NOMO-1 (cell line): ENCODE data around the gene CYP21A2.
"Not testable (repeated sequence)": the region's sequence is repeated elsewhere in the genome, so short reads cannot be mapped to it uniquely, and the experiment has no call there.

ENCODE experiments used
- DNase-seq, 2 experiments: peaks; one replicate each; lab custom pipeline; 2025; ENCODE audit not compliant: unreplicated experiment in 2 of 2; lab: John Stamatoyannopoulos, UW

CYP21A2 gene

DNA sequence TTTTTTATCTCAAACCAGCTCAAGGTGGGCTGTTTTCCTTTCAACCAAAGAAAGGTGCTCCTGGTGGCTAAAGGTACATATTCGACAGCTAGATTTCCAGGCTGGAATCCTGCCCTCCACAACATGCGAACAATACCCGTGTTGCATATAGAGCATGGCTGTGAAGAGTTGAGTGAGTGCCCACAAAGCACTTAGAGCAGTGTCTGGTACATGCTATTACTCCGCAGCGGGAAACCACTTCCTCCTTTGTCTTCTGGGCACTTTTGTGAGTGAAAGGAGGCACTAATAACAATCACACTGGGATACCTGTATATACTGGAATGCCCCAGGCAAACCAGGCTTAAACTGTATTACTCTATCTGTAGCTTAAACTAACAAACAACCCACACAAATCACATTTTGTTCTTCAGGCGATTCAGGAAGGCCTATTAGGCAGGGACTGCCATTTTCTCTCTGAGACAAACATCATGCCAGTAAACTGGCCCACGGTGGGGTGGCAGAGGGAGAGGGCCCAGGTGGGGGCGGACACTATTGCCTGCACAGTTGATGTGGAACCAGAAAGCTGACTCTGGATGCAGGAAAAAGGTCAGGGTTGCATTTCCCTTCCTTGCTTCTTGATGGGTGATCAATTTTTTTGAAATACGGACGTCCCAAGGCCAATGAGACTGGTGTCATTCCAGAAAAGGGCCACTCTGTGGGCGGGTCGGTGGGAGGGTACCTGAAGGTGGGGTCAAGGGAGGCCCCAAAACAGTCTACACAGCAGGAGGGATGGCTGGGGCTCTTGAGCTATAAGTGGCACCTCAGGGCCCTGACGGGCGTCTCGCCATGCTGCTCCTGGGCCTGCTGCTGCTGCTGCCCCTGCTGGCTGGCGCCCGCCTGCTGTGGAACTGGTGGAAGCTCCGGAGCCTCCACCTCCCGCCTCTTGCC, at the start of gene CYP21A2:
Gene CYP21A2 (plus strand): TSS at position 818 of the 927 bp plus-strand sequence. CDS start 8 bp downstream, at position 826.
- not testable (repeated sequence) for DNase-seq

GRCh38 chr6:31989363-31989762, 48.9 kb upstream of the CYP21A2 start:
- DNase-seq = not testable (repeated sequence)

DNA sequence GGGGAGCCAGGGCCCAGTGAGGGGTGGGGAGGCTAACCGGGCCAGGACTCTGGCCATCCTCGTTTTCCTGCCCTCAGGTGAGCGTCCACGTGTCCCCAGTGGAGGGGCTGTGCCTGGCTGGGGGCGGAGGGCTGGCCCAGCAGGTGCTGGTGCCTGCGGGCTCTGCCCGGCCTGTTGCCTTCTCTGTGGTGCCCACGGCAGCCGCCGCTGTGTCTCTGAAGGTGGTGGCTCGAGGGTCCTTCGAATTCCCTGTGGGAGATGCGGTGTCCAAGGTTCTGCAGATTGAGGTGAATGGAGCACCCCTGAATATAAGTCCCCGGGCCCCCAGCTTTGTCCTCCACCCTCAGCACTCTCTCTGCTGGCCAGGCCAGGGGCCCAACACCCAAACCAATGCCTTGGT, 43.8 kb upstream of the CYP21A2 start:
- DNase-seq = not testable (repeated sequence)

DNA sequence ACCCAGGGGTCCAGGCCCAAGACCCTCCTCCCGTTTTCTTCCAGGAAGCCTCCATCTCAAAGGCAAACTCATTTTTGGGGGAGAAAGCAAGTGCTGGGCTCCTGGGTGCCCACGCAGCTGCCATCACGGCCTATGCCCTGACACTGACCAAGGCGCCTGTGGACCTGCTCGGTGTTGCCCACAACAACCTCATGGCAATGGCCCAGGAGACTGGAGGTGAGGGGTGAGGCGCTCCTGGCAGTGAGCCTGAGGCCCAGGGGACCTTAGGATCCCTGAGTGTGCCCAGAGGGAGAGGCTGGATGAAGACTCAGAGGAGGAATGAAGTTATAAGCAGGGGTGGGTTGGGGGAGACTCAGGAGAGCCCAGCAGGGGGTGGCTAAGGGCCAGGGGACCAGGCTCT, 41.8 kb upstream of the CYP21A2 start:
- not testable (repeated sequence) for DNase-seq

- not testable (repeated sequence) for DNase-seq
Measured at GRCh38 chr6:32002546-32003268, 35.5 kb upstream of the CYP21A2 start.

DNA sequence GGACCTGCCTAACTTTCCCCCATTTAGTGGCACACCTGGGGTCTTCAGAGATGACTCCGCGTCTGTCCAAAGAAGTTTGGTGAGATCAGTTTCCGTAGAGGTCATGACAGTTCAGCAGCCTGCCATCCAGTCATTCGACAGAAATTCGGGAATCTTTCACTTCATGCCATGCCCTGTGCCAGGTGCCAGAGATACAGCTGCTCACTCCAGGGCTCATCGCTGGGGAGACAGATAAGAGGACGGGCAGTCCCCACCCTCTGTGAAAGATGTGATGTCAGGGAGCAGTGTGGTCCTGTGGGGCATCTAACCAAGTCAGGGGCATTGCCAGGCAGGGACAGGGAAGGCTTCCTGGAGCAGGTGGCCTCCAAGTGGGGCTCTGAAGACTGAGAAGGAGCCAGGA, 34.9 kb upstream of the CYP21A2 start:
- not testable (repeated sequence) for DNase-seq

- DNase-seq = not testable (repeated sequence)
Measured at GRCh38 chr6:32004393-32004792, 33.8 kb upstream of the CYP21A2 start.

DNA sequence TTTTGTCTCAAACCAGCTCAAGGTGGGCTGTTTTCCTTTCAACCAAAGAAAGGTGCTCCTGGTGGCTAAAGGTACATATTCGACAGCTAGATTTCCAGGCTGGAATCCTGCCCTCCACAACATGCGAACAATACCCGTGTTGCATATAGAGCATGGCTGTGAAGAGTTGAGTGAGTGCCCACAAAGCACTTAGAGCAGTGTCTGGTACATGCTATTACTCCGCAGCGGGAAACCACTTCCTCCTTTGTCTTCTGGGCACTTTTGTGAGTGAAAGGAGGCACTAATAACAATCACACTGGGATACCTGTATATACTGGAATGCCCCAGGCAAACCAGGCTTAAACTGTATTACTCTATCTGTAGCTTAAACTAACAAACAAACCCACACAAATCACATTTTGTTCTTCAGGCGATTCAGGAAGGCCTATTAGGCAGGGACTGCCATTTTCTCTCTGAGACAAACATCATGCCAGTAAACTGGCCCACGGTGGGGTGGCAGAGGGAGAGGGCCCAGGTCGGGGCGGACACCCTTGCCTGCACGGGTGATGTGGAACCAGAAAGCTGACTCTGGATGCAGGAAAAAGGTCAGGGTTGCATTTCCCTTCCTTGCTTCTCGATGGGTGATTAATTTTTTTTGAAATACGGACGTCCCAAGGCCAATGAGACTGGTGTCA, 33.2 kb upstream of the CYP21A2 start:
- not testable (repeated sequence) for DNase-seq

- DNase-seq = not testable (repeated sequence)
Measured at GRCh38 chr6:32005538-32005880, 32.7 kb upstream of the CYP21A2 start.

DNA sequence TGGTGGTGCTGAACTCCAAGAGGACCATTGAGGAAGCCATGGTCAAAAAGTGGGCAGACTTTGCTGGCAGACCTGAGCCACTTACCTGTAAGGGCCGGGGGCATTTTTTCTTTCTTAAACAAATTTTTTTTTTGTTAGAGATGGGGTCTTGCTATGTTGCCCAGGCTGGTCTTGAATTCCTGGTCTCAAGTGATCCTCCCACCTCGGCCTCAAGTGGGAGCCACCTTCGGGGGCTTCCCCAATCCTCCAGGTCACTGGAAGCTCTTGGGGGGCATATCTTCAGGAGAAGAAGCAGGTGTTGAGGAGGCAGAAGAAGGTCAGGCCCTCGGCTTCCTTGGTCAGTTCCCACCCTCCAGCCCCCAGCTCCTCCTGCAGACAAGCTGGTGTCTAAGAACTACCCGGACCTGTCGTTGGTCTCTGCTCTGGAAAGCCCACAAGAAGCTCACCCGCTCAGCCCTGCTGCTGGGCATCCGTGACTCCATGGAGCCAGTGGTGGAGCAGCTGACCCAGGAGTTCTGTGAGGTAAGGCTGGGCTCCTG, 32.2 kb upstream of the CYP21A2 start:
- DNase-seq = not testable (repeated sequence)

- DNase-seq = not testable (repeated sequence)
Measured at GRCh38 chr6:32007086-32007485, 31.1 kb upstream of the CYP21A2 start.

GRCh38 chr6:32008037-32008436, 30.2 kb upstream of the CYP21A2 start:
- DNase-seq = not testable (repeated sequence)

DNA sequence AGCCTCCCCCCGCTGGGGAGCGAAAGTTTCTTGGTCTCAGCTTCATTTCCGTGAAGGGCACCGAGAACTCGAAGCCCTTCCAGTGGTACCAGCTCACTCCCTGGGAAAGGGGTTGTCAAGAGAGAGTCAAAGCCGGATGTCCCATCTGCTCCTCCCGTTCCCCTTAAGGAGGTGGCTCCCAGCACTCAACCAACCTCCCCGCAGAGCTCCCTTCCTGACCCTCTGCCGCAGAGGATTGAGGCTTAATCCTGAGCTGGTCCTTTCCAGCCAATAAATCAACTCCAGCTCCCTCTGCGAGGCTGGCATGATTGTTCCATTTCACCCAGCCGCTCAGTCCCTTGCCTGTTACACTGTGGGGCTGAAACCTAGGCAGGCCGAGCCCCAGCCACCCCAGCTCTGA, 29.6 kb upstream of the CYP21A2 start:
- DNase-seq = not testable (repeated sequence)

DNA sequence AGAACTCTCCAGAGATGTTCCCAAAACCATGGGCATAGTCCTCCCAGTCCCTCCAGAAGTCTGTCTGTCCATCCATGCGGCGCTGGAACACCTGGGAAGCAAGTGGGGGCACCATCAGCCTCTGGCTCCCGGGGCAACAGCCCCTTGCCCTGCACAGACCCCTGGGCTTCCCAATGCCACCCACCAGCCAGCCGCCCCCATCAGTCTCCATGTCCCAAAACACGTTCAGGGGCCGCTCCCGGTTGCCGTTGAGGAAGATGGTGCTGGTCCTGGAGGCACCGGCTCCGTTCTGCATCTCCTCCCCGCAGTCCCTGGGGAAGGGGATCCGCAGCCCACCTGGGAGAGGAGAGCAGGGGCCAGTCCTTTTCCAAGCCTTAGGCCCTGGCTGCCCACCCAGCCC, 28.7 kb upstream of the CYP21A2 start:
- not testable (repeated sequence) for DNase-seq

DNA sequence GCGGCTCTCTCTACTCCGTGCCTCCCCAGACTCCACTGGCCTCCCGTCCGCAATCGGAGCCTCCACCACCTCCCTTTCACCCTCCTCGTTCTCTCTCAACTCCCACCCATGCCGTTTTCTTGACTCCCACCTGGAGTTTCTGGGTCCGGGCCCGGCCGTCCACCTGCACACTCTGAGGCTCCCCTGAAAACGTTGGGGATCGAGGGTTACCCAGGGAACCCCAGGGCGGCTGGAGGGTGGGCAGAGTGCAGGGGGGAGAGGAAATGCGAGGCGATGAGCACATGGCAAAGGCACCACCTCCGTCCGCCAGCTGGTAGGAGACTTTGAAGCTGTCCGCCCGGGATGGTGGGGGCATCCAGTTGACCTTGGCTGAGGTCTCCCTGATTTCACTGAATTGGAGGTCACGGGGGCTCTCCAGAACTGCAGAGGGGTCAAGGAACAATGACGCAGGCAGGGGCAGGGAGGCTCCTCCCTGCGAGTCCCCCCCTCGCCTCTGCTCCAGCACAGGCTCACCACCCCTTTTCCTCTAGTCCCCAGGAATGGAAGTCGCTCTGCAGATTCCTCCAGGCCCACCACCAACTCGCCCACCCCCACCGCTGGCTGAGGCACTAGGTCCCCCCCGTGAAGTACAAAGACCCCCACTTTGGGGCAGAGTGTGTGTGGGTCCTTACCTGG, 27.2 kb upstream of the CYP21A2 start:
- not testable (repeated sequence) for DNase-seq

DNA sequence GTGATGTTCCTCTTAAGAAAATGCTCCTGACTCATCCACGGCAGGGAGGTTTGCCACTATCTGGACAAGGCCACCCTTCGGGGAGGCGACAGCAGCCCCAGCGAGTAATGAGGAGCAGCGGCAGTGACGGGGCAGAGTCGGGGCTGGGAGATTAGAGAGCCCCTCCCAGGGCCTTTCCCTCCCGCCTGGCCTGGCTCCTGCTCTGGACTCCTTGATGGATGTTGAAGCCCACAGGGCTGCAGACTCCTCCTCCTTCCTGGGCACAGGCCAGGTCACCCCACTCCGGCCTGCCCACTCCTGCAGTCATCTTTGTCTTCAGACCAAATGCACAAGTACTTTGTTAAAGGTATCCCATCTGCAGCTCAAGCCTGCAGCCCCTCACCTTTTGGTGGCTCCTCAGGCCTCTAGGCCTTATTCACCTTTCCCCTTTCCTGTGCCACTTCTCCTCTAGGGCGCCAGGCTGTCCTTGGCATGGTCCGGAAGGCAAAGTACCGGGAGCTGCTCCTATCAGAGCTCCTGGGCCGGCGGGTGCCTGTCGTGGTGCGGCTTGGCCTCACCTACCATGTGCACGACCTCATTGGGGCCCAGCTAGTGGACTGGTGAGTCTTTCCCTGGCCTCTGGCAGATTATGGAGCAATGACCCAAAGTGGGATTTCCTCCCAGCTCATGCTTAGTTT, 25.1 kb upstream of the CYP21A2 start:
- DNase-seq = not testable (repeated sequence)

DNA sequence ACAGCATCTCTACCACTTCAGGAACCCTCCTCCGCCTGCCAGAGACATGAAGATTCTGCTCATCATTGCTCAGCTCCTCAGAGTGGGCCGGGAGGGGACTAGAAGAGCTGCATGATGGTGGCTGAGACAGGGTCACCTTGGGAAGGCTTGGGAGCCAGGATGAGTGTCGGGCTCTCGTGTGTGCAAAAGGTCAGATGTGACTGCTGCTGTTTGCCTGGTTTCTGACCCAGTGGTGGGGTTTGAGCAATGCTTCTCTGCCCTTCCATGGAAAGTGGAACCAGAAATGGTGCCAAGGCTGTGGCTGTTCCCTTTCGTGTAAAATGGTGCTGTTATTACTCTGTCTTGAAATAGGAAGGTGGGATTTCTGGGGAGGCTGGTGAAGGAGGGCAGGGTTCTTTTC, 24.5 kb upstream of the CYP21A2 start:
- not testable (repeated sequence) for DNase-seq

- not testable (repeated sequence) for DNase-seq
Measured at GRCh38 chr6:32014547-32014946, 23.7 kb upstream of the CYP21A2 start, which contains the start of gene C4B. Gene C4B (plus strand): TSS chr6:32014795. CDS start chr6:32014846, 51 bp downstream.

DNA sequence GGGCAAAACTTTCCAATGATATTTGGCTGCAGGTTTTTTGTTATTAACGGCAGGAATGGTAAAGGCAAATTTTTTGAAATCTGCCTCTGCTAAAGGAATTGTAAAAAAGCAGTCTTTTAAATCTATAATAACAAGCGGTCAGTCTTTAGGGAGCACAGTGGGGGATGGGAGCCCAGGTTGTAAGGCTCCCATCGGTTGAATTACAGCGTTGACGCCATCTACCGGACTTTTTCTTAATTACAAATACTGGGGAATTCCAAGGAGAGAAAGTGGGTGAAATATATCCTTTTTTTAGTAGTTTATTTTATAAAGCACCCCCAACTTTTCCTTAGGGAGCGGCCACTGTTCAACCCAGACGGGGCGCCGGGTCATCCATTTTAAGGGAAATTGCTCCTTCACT, 16.1 kb upstream of the CYP21A2 start:
- DNase-seq = not testable (repeated sequence)

GRCh38 chr6:32028631-32029030, 9.6 kb upstream of the CYP21A2 start:
- DNase-seq = not testable (repeated sequence)
